ENCODE data around the gene ATF3. TPM values are rescaled to one million over a fixed set of nuclear protein-coding genes. Genes with fewer than 3 reads are reported as not detected.

The ATF3 gene
- total and polyA plus RNA-seq, 2 donors (not counting 1 experiment from before 2014, with no cell fraction given): 33.8 to 35.7 TPM

GRCh38 chr1:212669600-212669999, 61.0 kb downstream of the ATF3 start:
- no peak for DNase-seq (ENCODE audit: low read depth in 2 of 2)
- TF ChIP-seq EZH2 (IDR thresholded peaks at IDR 0.05; ENCODE audit: low read length, missing control alignments) (no peak), CTCF (conservative IDR thresholded peaks at IDR 0.05 in 1 of 2, IDR thresholded peaks at IDR 0.05 in 1 of 2; ENCODE audit: low read depth in 1 of 2, low read length in 2 of 2) (no peak)
- no peak overlapping the region for H2AFZ ChIP-seq (ENCODE audit: low read length)
- H3K9me3 ChIP-seq (ENCODE audit: control insufficient read depth, insufficient read depth, low read depth, low read length): no peaks in the 10 kb centered on the region
- H3K27me3 ChIP-seq (ENCODE audit: control insufficient read depth, insufficient read depth, low read length): no peaks in the 10 kb centered on the region
- H3K79me2 ChIP-seq (ENCODE audit: control insufficient read depth, insufficient read depth, low read length): no peaks in the 10 kb centered on the region
- no peak overlapping the region for H3K27ac ChIP-seq (ENCODE audit: insufficient read depth, low read length)
- no peak overlapping the region for H3K4me2 ChIP-seq (ENCODE audit: extremely low read depth, insufficient read depth, low read length)
- H4K20me1 ChIP-seq (ENCODE audit: control insufficient read depth, extremely low read depth, insufficient read depth, low read length): no peaks in the 10 kb centered on the region
- no peaks in the 10 kb centered on the region for H3K36me3 ChIP-seq (ENCODE audit: control insufficient read depth, insufficient read depth, low read length)
- H3K4me1 ChIP-seq (ENCODE audit: control insufficient read depth, extremely low read depth, insufficient read depth, low read length): peaks cover 19% of the 10 kb centered on the region
- H3K9ac ChIP-seq (ENCODE audit: insufficient read depth, low read length): no peak overlapping the region
- H3K4me3 ChIP-seq (replicated peaks in 1 of 4; ENCODE audit: control extremely low read depth in 1 of 4, insufficient read depth in 1 of 4, low read depth in 3 of 4, low read length in 4 of 4): no peak overlapping the region

- TF ChIP-seq CTCF (conservative IDR thresholded peaks at IDR 0.05 in 1 of 2, IDR thresholded peaks at IDR 0.05 in 1 of 2; ENCODE audit: low read depth in 1 of 2, low read length in 2 of 2): no peak
- no peak for TF ChIP-seq EZH2 (IDR thresholded peaks at IDR 0.05; ENCODE audit: low read length, missing control alignments)
- no peaks in the 10 kb centered on the region for H3K36me3 ChIP-seq (ENCODE audit: control insufficient read depth, insufficient read depth, low read length)
- no peak overlapping the region for H2AFZ ChIP-seq (ENCODE audit: low read length)
- no peaks in the 10 kb centered on the region for H3K27me3 ChIP-seq (ENCODE audit: control insufficient read depth, insufficient read depth, low read length)
- H3K9ac ChIP-seq (ENCODE audit: insufficient read depth, low read length): no peak overlapping the region
- peaks cover 19% of the 10 kb centered on the region for H3K4me1 ChIP-seq (ENCODE audit: control insufficient read depth, extremely low read depth, insufficient read depth, low read length)
- H3K9me3 ChIP-seq (ENCODE audit: control insufficient read depth, insufficient read depth, low read depth, low read length): no peaks in the 10 kb centered on the region
- no peak for DNase-seq (ENCODE audit: low read depth in 2 of 2)
- H3K4me2 ChIP-seq (ENCODE audit: extremely low read depth, insufficient read depth, low read length): no peak overlapping the region
- H3K27ac ChIP-seq (ENCODE audit: insufficient read depth, low read length): no peak overlapping the region
- no peak overlapping the region for H3K4me3 ChIP-seq (replicated peaks in 1 of 4; ENCODE audit: control extremely low read depth in 1 of 4, insufficient read depth in 1 of 4, low read depth in 3 of 4, low read length in 4 of 4)
- H4K20me1 ChIP-seq (ENCODE audit: control insufficient read depth, extremely low read depth, insufficient read depth, low read length): no peaks in the 10 kb centered on the region
- no peaks in the 10 kb centered on the region for H3K79me2 ChIP-seq (ENCODE audit: control insufficient read depth, insufficient read depth, low read length)
Observed at GRCh38 chr1:212670301-212670700, 61.7 kb downstream of the ATF3 start.

Other genes with a start within 250 kb of the ATF3 start
- 9.0 and 16.0 TPM in 2 replicates for gene PACC1, start 193.9 kb upstream of the ATF3 start, total RNA-seq
- gene PACC1, start 193.9 kb upstream of the ATF3 start, polyA plus RNA-seq: 5.7 and 8.4 TPM in 2 replicates
- 58.1 and 65.5 TPM in 2 replicates for gene NENF, start 175.8 kb upstream of the ATF3 start, total RNA-seq
- 33.3 and 39.5 TPM in 2 replicates for gene NENF, start 175.8 kb upstream of the ATF3 start, polyA plus RNA-seq
- gene BATF3, start 91.1 kb downstream of the ATF3 start, total RNA-seq: 3.3 and 6.8 TPM in 2 replicates
- gene BATF3, start 91.1 kb downstream of the ATF3 start, polyA plus RNA-seq: 3.6 and 9.1 TPM in 2 replicates
- gene NSL1, start 183.0 kb downstream of the ATF3 start, total RNA-seq: 24.4 and 25.4 TPM in 2 replicates
- 21.4 and 27.4 TPM in 2 replicates for gene NSL1, start 183.0 kb downstream of the ATF3 start, polyA plus RNA-seq
- gene TATDN3, start 183.1 kb downstream of the ATF3 start, total RNA-seq: 15.4 and 22.5 TPM in 2 replicates
- gene TATDN3, start 183.1 kb downstream of the ATF3 start, polyA plus RNA-seq: 13.5 and 17.6 TPM in 2 replicates
- 0.51 and 0.83 TPM in 2 replicates for gene SPATA45, start 238.9 kb downstream of the ATF3 start, total RNA-seq
- 0.44 TPM in 1 of 2 replicates, not detected in the other for gene SPATA45, start 238.9 kb downstream of the ATF3 start, polyA plus RNA-seq
- gene FLVCR1, start 249.5 kb downstream of the ATF3 start, total RNA-seq: 6.4 and 7.3 TPM in 2 replicates
- 2.5 and 2.9 TPM in 2 replicates for gene FLVCR1, start 249.5 kb downstream of the ATF3 start, polyA plus RNA-seq